SU-DHL-6 (cell line): Measurements from ENCODE around the gene SART3.

Experiments
- CTCF ChIP-seq: fragments of 200-600 bp; sonication (generic); IDR thresholded peaks from one replicate; pipeline ENCODE4 v1.5.1; 2017; ENCODE audit warnings: antibody characterized with exemption, mild to moderate bottlenecking, low read length, moderate library complexity; ENCODE audit not compliant: insufficient read depth, poor library complexity, severe bottlenecking
- EZH2phosphoT487 ChIP-seq: fragments of 200-600 bp; sonication (generic), shearing (Covaris generic); conservative IDR thresholded peaks from 2 replicates; pipeline ENCODE4 v1.6.1; 2018; ENCODE audit warnings: mild to moderate bottlenecking, antibody characterized with exemption, low read length, moderate library complexity, mixed read lengths

GRCh38 chr12:108538146-108538545 is 22.8 kb downstream of the SART3 start:
- TF ChIP-seq CTCF: no peak
- TF ChIP-seq EZH2phosphoT487: no peak
